DMS 273 (cell line): ENCODE results near the gene LMF1.
A peak's percentile ranks its signal among the peaks of the same experiment; 100 is the strongest.

ENCODE experiments used
- DNase-seq: peaks from one replicate; lab custom pipeline; 2025; ENCODE audit not compliant: unreplicated experiment; lab: John Stamatoyannopoulos, UW

LMF1 gene

DNA sequence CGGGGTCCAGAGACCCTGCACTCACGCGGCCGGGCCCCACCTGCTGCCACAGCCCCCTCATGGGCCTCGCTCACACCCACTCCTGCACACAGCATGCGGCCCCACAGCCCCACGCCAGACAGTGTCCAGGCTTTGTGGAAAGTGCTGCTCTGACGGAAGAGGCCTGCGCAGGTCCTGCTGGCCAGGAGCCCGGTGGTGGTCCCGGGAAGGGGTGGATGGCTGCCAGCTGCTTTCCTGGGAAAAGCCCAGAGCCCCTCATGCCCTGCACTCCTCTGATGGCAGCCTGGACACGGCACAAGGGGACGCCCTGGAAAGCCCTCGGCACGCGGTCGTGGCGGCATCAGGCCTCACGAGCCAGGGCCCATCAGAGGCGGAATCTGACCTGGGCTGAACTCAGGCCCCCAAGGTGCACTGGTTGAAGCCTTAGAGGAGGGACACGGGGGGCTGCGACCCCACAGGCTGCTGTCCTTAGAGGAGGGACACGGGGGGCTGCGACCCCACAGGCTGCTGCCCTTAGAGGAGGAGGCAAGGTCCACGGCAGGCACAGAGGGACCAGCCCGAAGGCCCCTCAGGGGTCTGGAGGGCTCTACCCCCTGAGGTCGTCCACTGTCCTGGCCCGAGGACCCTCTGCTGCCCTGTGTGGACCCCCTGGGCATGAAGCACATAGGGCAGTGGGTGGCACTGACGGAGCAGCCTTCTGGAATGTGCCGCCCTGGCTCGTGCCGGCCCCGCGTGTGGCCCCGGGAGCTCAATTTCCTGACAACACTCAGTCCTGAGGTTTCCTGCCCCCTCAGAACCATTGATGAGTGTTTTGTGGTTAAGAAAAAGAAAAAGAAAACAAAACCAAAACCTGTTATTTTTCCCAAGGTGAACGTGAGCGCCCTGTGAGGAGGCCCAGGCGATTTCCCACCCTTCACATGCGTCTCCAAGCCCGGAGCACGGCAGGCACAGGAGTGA, 32.9 kb upstream of the LMF1 start:
- no peak for DNase-seq

DNA sequence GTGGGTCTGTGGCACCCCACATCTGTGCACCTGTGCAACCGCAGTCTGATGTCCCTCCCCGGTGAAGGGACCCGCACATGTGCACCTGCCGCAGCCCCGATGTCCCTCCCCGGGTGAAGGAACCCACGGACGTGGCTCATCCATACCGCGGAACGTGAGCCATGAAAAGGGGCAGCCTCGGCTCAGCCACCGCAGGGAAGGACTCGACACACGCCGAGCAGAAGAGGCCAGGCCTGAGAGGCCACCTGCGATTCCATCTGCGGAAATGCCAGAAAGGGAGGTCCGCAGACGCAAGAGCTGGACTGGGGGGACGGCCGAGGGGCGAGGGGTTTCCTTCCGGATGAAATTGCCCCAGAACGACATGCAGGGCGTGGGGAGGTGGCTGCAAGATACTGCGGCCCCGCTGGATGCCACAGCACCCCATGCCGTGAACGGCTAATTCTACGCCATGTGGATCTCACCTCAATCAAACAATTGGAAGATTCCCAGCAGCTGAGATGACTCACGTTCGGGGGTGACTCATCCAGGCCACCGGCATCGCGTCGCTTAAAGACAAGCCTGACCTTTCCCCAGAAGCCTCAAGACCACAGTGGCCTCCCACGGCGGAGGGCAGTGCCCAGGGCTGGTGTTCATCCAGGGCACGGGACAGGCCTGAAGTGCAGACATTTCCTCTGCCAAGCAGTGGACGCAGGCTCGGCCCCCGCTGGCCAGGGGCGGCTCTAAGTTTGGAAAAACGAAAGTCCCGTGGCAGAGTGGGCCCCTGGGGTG, 31.8 kb upstream of the LMF1 start:
- DNase-seq = peak; percentile 65

DNA sequence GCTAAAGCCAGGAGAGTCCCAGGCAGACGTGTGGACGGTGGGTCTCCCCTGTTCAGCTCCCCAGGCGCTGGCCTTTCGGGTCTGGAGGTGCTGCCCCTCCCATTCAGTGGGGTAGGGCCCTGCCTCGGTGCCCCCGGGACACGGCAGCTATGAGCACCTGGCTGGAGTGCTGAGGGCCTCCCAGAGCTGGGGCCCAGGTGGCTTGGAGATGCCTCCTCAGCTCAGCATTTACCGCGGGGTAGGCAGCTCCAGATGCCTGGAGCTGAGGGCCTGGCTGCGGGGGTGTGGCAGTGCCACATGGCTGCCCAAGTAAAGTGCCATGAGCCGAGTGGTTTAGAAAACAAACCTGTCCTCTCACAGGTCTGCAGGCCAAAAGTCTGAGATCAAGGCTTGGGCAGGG, 30.3 kb upstream of the LMF1 start:
- DNase-seq = no peak

DNA sequence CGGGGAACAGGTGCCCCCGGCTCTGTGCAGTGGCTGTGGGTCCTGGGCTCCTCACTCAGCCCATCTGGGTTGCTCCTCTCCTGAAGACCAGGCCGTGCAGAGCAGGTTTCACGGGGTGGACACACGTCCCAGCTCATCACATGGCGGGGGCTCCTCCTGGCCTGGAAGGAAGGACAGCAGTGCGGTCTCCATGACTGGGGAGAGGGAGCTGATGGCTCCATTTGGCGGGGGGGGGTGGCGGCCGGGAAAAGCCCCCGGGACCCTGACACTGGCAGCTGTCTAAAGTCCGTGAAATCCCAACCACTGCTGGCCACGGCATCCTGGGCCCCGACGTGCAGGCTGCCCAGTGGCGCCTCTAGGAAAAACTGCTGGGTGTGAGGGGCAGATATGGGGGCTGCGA, 29.8 kb upstream of the LMF1 start:
- no peak for DNase-seq

DNA sequence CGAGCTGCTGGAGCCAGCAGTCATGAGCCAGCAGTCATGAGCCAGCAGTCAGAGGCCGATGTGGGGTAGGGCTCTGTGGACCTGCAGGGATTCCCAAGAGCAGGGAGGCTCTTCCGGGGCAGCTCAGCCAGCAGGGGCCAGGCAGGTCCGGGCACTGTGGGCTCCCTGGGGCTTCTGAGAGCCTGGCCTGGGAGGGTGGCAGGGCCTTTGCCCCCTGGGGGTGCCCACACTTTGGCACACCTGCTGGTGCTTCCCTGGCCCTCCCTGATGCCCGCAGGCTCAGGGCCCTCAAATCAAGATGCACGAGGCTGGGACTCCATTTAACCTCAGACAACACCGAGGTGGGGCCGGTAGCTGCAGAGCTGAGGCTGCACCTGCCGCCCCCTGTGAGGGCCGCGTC, 28.9 kb upstream of the LMF1 start:
- DNase-seq = no peak

DNA sequence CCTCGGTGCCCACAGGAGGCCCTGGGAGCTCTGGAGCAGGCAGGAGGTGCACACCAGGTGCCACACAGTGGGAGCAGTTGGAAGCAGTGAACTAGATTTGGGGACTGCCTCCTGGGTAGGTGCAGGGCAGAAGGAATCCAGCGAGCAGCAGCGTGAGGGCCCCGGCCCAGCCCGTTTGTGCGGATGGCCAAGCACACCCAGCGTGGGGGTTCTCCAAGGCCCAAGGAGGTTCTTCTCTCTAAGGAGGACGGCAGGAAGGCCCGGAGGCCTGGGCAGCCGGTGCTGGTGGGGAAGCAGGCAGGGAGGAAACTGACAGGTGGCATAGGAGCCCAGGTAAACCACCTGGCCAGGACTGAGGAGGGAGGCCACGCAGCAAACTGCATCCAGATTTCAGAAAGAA, 27.8 kb upstream of the LMF1 start:
- no peak for DNase-seq

DNA sequence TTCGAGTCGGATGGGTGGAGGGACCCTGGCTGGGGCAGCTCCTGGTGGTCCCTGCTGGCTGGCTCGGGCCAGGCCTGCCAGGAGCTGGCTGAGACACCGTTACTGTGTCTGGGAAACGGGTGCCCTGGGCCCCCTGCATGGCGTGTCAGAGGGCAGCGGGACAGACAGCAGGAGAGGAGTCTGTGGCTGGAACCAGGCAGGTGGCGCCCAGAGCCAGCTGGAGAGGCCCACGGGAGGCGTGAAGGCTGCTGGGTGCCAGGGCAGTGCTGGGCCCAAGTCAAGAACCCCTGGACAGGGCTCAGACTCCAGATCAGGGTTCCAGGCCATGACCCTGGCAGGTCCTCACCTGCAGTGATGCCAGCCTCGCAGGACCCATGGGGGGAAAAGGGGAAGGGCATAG, 27.4 kb upstream of the LMF1 start:
- no peak for DNase-seq

DNA sequence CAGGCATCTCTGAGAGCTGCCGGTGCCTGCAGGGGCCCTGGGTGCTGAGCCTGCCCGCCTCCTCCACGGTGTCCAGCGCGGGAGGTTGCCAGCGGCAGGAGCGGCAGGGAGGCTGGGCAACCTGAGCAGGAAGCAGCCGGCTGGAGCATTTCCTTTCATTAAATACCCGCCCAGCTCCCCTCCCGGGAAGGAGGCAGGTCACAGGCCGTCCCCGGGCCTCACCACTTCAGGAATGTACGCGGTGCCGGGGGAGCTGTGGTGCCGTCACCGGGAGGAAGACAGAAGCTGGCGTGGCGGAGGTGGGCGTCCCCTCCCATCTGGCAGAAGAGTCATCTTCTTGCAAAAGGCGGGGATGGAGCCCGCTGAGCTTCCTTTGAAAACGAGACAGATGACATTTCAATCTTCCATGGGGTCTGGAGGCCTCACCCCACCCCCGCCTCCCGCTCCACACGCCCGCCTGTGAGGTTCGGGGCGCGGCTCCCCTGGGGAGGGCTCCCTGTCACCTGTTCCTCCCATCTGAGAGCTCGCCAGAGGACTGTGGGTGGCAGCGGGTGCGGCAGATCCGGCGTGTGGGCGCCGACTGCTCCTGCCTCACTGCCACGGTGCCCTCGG, 26.8 kb upstream of the LMF1 start:
- DNase-seq = no peak

DNA sequence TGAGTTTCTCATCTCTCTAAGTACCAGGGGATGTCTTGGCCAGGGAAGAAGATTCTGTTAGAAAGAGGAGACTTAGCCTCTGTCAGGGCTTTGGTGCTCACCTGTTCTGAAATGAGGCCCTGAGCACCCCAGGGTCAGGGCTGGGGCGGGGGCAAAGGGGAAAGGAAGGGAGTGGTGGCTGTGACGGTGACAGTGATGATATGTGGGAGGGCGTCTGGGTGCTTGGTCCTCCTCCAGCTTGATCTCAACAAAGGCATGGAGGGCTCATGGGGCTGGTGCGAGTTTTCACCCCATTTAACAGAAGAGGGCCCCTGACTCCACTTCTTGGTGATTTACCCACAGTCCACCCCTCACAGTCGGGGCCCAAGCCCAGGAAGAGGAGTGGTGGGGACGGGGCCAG, 25.9 kb upstream of the LMF1 start:
- no peak for DNase-seq

DNA sequence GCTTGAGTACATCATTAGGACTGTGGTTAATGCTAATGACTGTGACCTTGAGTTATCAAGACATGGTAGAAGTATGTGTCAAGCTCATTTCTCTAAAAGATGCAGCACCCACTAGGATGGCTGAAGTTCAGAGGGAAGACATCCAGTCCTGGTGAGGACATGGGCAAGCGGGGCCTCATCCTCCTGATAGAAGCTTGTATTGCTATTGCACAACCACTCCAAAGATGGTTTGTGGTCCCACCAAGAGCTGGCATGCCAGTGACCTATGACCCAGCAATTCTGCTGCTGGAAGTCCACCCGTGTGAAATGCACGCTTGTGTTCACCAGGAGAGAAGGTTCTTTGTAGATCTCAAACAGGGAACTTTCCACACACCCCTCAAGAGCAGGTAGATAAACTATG, 25.0 kb upstream of the LMF1 start:
- no peak for DNase-seq

DNA sequence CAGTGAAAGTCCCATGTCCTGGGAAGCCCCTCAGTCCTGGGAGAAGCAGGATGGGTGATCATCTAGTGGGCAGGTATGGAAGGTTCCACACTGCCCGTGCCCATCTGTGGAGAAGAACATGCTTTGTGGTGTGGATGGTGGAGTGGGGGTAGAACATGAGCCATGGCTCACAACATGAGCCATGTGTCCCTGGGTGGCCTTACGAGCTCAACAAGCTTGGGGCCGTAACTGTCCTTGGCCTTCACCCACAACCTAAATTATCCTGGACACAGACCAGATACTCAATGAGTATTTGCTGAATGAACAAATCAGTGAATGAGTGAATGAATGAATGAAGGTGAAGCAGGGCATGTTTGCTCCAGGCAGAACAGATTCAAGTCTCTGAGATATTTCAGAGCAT, 24.3 kb upstream of the LMF1 start:
- peak; percentile 76 for DNase-seq

DNA sequence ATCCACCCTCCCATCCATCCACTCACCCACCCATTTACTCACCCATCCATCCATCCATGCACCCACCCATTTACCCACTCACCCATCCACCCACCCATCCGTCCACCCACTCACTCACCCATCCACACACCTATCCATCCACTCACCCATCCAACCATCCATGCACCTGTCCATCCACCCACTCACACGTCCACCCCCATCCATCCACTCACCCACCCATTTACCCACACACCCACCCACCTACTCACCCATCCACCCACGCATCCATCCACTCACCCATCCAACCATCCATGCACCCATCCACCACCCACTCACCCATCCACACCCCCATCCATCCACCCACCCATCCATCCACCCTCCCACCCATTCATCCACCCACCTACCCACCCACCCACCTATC, 22.9 kb upstream of the LMF1 start:
- no peak for DNase-seq

DNA sequence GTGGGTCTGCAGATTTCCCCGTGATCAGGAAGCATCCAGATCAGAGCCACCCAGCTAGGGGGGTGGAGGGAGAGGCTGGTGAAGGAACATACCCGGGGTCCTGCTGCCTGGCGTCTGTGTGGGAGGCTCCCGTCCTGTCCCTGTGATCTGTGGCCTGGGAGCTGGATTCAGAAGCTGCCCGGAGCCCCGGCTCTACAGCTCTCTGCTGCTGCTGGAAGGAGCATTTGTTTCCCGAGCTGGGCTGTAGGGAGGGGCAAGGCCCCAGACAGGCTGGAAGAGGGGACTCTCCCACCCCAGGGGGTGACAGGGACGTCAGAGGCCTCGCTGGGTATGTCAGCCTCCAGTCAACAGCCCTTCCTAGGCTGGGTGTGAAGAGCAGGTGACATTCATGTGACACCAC, 21.0 kb upstream of the LMF1 start:
- DNase-seq = no peak

DNA sequence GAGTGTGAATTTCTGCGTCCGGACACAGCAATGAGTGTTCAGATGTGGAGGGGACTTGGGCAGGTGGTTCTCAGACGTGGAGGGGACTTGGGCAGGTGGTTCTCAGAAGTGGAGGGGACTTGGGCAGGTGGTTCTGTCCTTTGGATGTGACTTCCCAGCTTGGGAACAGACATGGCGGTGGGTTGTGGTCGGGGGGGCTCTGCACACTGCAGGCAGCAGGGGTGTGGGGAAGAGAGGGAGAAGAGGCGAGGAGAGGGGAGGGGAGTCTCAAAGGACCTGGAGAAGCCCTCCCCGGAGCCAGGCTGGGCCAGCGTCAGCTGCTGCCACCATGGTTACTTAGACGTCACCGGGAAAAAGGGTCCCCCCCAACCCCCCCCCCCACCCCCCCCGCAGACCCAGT, 20.6 kb upstream of the LMF1 start:
- no peak for DNase-seq

DNA sequence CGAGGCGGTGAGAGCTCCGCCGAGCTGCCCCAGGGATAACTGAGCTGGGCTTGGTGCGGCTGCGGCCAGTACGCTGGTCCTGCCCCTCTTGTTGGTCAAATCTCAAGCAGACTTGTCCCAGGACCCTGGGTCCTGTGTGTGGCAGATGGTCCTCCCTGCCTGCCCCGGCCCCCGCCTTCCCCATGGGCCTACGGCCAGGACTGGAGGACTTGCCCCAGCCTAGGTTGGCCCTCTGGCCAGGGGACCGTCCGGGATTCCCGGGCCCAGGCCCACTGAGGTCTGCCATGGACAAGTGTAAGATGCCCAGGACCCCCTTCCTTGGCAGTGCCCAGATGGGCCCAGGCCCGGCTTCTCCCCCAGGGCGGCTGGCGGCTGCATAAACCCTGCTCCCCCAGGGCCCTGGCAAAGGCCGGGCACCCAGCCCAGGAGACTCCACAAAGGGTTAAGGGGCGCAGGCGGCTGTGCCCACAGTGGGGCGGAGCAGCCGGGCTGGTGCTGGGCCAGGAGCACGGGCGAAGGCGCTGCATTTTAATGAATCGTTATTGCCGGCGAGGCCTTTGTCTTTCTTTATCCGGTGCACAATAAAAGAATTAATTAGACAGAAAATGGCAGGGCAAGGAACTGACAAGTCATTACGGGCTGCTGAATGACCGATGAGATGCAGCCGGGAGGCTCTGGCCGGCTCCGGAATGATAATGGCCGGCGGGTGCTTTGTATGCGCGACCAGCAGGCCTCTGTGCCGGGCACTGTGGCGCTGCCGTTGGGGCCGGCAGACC, 19.9 kb upstream of the LMF1 start:
- DNase-seq = peak; percentile 58

DNA sequence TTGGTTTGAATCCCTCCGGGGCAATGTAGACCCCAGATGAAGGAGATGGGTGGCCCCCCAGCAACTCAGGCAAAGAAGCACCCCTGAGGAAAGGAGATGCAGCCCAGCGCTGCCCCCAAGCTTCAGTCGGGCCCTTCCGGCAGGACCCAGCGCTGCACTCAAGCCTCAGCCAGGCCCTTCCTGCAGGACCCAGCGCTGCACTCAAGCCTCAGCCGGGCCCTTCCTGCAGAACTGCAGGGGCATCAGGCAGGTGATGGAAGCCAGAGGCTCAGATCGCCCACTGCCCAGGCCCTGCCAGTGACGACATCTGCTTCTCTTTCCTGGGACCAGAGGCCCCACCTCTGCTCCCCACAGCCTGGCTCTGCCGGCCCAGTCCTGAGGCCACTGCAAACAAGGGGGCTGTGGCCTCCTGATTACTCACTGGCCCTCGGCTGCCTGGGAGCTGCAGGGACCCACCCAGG, 18.6 kb upstream of the LMF1 start:
- DNase-seq = no peak

DNA sequence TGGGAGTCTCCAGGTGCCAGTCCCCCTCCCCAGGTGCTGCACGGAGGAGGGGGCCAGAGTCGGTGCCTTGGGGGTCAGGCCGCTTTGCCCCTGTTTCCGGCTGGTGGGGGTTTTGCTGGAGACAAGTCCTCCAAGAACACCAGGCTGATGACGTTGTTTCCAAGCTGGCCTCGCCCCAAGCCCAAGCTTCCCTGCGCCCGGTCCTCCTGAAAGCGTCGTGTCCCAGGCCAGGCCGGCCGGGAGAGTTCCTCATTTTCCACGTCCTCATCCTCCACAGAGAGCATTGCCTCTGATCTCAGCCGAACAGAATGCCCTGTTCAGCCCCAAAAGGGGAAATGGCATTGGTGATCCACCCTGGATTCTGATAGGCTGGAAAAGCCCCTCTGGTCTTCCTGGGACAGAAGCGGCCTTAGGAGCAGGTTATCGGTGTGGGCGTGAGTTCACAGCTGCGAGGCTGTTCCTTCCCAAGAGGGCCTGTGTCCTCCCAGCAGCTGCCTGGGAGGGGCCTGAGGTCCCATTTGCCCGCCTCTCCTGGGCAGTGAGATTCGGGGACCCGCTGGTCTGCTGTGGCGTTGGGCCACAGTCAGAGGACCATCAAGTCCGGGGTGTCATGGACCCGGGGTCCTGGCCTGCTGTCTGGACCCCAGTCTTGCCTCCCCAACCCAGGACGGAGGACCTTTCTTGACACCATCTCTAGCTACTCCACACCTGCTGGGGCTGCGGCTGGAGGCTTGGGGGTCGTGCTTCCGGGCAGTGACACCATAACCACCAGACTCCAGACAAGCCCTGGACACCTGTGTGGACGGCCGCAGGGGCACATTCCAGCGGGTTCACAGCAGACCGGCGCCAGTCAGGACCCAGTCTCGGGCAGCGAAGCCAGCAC, 17.9 kb upstream of the LMF1 start:
- peak; percentile 44 for DNase-seq

DNA sequence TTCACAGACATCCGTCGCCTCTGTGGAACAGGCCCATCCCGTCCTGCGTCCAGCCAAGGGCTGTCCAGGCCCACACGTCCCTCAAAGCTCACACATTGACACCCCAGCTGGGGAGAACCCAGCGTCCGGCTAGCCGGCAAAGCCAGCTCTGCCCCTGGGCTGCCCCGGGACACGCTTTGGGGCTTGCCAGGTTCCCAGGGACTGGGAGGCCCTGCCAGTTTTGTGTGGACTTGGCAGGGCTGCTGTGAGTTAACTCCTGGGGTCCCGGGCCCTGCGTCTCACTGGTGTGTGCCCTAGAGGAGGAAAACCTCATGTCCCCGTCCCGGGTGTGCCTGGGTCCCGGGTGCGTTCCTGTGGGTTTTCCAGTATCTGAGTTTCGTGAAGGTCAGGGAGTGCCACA, 17.1 kb upstream of the LMF1 start:
- no peak for DNase-seq

DNA sequence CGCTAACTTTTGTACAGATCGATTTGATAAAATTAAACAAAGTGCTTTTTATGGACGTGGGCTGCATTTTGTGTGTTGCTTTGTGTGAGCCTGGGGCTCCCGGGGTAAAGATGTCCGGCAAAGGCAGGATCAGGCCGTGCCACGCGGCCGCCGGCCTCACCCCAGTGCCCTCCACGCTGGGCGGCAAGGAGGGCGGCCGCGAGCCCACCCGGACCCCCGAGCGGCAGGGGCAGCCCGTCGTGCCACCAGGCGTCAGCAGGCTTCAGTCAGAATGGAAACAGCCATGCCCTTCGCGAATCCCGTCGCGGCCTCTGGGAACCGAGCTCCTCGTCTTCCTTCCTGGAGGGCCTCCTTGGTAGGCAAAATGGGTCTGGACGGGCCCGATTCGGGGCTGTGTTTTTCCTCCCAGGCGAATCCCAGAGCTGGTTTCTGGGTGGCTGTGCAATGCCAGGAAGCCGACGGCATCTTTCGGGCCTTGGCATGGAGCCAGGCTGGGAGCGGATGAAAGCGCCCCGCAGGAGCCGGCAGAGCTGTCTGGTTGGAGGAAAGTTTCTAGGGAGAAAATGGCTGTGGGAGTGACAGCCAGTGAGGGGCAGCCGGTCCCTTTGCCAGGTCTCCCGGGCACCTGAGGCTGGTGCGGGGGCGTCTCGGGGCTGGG, 16.3 kb upstream of the LMF1 start:
- DNase-seq = peak; percentile 70

DNA sequence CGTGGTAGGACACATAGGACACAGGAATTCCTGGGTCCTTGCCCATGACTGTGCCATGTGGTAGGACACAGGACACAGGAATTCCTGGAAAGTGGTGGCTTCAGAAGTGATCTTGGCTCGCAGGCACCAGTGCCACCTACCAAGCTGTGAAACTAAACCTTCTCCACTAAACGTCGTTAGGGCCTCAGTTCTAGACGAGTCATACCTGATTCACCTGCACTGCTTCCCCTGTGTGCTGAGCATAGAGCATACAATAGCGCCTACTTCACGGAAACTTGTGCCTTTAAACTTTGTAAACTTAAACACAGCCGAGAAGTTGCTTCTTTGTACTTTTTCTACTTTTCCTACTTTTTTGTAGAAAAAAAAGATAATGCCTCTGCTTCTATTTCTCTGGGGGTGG, 15.6 kb upstream of the LMF1 start:
- DNase-seq = no peak
